HepG2 (cell line): ENCODE data around the gene ARVCF. TPM values are rescaled to one million over a fixed set of nuclear protein-coding genes. Genes with fewer than 3 reads are reported as not detected.
A peak's percentile ranks its signal among the peaks of the same experiment; 100 is the strongest.

Source experiments
- GATAD1 ChIP-seq: IDR thresholded peaks from 2 replicates; pipeline ENCODE4 v1.6.1; 2016; ENCODE audit warnings: missing genetic modification reagents, missing compliant biosample characterization
- KIAA2018 ChIP-seq: sonication (generic); formaldehyde crosslinking; IDR thresholded peaks from 2 replicates; pipeline ENCODE4 v1.5.0; 2020; ENCODE audit warnings: mild to moderate bottlenecking, missing genetic modification reagents, borderline replicate concordance
- POLR2AphosphoS5 ChIP-seq: IDR thresholded peaks from 2 replicates; pipeline ENCODE4 v1.6.1; 2012; ENCODE audit warnings: low read depth, low read length
- PRDM10 ChIP-seq: sonication (generic); formaldehyde crosslinking; IDR thresholded peaks from 2 replicates; pipeline ENCODE4 v1.4.0; 2020; ENCODE audit warnings: low read depth, missing genetic modification reagents
- SMAD1 ChIP-seq: sonication (generic); formaldehyde crosslinking; IDR thresholded peaks from 2 replicates; pipeline ENCODE4 v1.4.0; 2020; ENCODE audit warnings: missing genetic modification reagents, low read depth, mild to moderate bottlenecking, borderline replicate concordance
- SNAI1 ChIP-seq: sonication (generic); formaldehyde crosslinking; IDR thresholded peaks from 2 replicates; pipeline ENCODE4 v1.5.0; 2020; ENCODE audit warnings: mild to moderate bottlenecking, missing genetic modification reagents, borderline replicate concordance
- ZBTB8A ChIP-seq: sonication (generic); formaldehyde crosslinking; IDR thresholded peaks from 2 replicates; pipeline ENCODE4 v1.4.0; 2020; ENCODE audit warnings: mild to moderate bottlenecking, low read depth, missing genetic modification reagents, borderline replicate concordance
- ZNF138 ChIP-seq: sonication (generic); formaldehyde crosslinking; IDR thresholded peaks from 2 replicates; pipeline ENCODE4 v1.5.0; 2020; ENCODE audit warnings: mild to moderate bottlenecking, low read depth, missing genetic modification reagents
- ZNF232 ChIP-seq: sonication (generic); formaldehyde crosslinking; IDR thresholded peaks from 2 replicates; pipeline ENCODE4 v1.4.0; 2020; ENCODE audit warnings: missing genetic modification reagents, borderline replicate concordance
- ZNF331 ChIP-seq: sonication (generic); formaldehyde crosslinking; IDR thresholded peaks from 2 replicates; pipeline ENCODE4 v1.4.0; 2020; ENCODE audit warnings: missing genetic modification reagents
- ZNF431 ChIP-seq: sonication (generic); formaldehyde crosslinking; IDR thresholded peaks from 2 replicates; pipeline ENCODE4 v1.9.0; 2022; ENCODE audit warnings: missing genetic modification reagents, low read depth, mild to moderate bottlenecking, borderline replicate concordance
- ZNF557 ChIP-seq: sonication (generic); formaldehyde crosslinking; IDR thresholded peaks from 2 replicates; pipeline ENCODE4 v1.4.0; 2020; ENCODE audit warnings: missing genetic modification reagents
- ZNF816 ChIP-seq: sonication (generic); formaldehyde crosslinking; IDR thresholded peaks from 2 replicates; pipeline ENCODE4 v1.8.0; 2022; ENCODE audit warnings: missing genetic modification reagents, mild to moderate bottlenecking, borderline replicate concordance
- polyA plus RNA-seq, 8 experiments: library from polyadenylated mRNA; depleted of rRNA in 3 of 8; stranded (reverse) in 7 of 8; unstranded in 1 of 8; fragments of >200 nt; fragmentation: Illumina TruSeq in 4 of 8; extraction: Trizol in 4 of 8; gene quantifications; 2 replicates each; pipeline versions ENCODE4 v1.2.1 to v1.2.3, GENCODE V29; 2011 to 2016; ENCODE audit warnings: low read depth in 4 of 8, missing spikeins in 1 of 8, mixed read lengths in 1 of 8; ENCODE audit not compliant: insufficient read depth in 1 of 8
- total RNA-seq, 5 experiments: library from RNA; depleted of rRNA; stranded (reverse); fragments of >200 nt; fragmentation: Illumina TruSeq; extraction: Trizol; gene quantifications; 2 replicates each; pipeline ENCODE4 v1.2.3, GENCODE V29; 2016; ENCODE audit warnings: low read depth in 1 of 5
- TF ChIP-seq, protein P1 (sequence below): sonication (generic); formaldehyde crosslinking; IDR thresholded peaks from 2 replicates; pipeline ENCODE4 v1.4.0; 2020; ENCODE audit warnings: mild to moderate bottlenecking, missing genetic modification reagents
- TF ChIP-seq, protein P2 (sequence below): fragments of 450-650 bp; IDR thresholded peaks from 2 replicates; pipeline ENCODE4 v1.6.1; 2017; ENCODE audit warnings: mild to moderate bottlenecking

Gene ARVCF
- total and polyA plus RNA-seq, 2 of the 13 experiments (the other 11 are each of a cell fraction or from before 2014, with no cell fraction given): 16.4 to 17.7 TPM

GRCh38 chr22:19957445-19957844, 59.2 kb downstream of the ARVCF start (continued):
- TF ChIP-seq KIAA2018 (CRISPR knock-in tag) (no peak), SNAI1 (CRISPR knock-in tag) (no peak), PRDM10 (no peak), GATAD1 (CRISPR knock-in tag) (no peak), POLR2AphosphoS5 (no peak), ZNF331 (CRISPR knock-in tag) (no peak), ZNF431 (no peak), ZNF138 (CRISPR knock-in tag) (no peak), ZNF232 (CRISPR knock-in tag) (peak; percentile 81), ZNF816 (CRISPR knock-in tag) (no peak), ZBTB8A (CRISPR knock-in tag) (no peak), SMAD1 (CRISPR knock-in tag) (no peak), ZNF557 (CRISPR knock-in tag) (no peak)
- TF ChIP-seq, protein P1, sequence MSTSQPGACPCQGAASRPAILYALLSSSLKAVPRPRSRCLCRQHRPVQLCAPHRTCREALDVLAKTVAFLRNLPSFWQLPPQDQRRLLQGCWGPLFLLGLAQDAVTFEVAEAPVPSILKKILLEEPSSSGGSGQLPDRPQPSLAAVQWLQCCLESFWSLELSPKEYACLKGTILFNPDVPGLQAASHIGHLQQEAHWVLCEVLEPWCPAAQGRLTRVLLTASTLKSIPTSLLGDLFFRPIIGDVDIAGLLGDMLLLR (CRISPR knock-in tag): no peak
- TF ChIP-seq, protein P2, sequence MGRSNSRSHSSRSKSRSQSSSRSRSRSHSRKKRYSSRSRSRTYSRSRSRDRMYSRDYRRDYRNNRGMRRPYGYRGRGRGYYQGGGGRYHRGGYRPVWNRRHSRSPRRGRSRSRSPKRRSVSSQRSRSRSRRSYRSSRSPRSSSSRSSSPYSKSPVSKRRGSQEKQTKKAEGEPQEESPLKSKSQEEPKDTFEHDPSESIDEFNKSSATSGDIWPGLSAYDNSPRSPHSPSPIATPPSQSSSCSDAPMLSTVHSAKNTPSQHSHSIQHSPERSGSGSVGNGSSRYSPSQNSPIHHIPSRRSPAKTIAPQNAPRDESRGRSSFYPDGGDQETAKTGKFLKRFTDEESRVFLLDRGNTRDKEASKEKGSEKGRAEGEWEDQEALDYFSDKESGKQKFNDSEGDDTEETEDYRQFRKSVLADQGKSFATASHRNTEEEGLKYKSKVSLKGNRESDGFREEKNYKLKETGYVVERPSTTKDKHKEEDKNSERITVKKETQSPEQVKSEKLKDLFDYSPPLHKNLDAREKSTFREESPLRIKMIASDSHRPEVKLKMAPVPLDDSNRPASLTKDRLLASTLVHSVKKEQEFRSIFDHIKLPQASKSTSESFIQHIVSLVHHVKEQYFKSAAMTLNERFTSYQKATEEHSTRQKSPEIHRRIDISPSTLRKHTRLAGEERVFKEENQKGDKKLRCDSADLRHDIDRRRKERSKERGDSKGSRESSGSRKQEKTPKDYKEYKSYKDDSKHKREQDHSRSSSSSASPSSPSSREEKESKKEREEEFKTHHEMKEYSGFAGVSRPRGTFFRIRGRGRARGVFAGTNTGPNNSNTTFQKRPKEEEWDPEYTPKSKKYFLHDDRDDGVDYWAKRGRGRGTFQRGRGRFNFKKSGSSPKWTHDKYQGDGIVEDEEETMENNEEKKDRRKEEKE: no peak
